Heart left ventricle (tissue), 13 donors: ENCODE data around the gene CDH23.

Experiments
- POLR2A ChIP-seq, 2 donors: fragments of 450-650 bp; IDR thresholded peaks; one replicate each; pipeline ENCODE4 v1.6.1; 2017; ENCODE audit warnings: antibody characterized with exemption in 2 of 2, mild to moderate bottlenecking in 2 of 2, moderate library complexity in 2 of 2
- TF ChIP-seq, protein P1 (sequence below), 12 donors: fragments of 200-600 bp; sonication (generic) in 4 of 12; IDR thresholded peaks; one replicate each; pipeline versions ENCODE4 v1.5.0 to v1.8.0; 2018 to 2022; ENCODE audit warnings: antibody characterized with exemption in 12 of 12, mild to moderate bottlenecking in 5 of 12
- donor health status: ischemic (EF 13 %, LVEDD 7.1; RV severe dilation, severe dysfunction).
- donor health status: DM: no; HTN: yes; CAD: no.
- donor health status: DM: no; HTN: no; CAD: no.
- donor health status: ischemic (EF 25% LVEDD 6.9; RV normal size, moderate dysfunction).
- donor health status: ischemic (EF 25% LVEDD 5.7; RV mildly dilated, moderate dysfunction).
- donor health status: ischemic (EF 35%, LVEDD 5.7; RV mildly dilated, moderate dysfunction).
- donor health status: nonischemic (EF 11% LVEDD 7.7; RV severe dilation, severe dysfunction).
- donor health status: DM: yes; HTN: yes; CAD: no.
- donor health status: PGD.
- donor health status: ischemic (EF 29% LVEDD 5.4; RV normal size, mild dysfunction).
- donor health status: nonischemic (EF 23%, LVEDD 6.1; RV moderate dilation, normal function).

DNA sequence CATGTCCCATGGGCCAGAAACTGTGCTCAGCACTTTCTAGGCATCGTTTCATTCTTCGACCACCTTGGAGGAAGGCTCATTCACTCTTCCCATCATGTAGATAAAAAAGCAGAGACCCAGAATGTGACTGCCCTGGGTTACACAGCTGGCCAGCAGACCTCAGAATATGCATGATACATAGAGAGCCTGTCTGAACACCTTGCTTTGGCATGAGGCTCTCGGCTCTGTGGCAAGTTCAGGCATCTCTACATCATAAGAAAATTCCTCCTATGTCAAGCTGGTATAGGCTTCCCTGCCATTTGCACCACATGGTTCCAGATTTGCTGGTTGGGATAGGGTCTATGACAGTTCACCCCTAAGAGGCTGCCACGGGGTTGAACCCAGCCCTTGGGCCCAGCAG, 134.1 kb downstream of the CDH23 start:
- TF ChIP-seq, protein P1, sequence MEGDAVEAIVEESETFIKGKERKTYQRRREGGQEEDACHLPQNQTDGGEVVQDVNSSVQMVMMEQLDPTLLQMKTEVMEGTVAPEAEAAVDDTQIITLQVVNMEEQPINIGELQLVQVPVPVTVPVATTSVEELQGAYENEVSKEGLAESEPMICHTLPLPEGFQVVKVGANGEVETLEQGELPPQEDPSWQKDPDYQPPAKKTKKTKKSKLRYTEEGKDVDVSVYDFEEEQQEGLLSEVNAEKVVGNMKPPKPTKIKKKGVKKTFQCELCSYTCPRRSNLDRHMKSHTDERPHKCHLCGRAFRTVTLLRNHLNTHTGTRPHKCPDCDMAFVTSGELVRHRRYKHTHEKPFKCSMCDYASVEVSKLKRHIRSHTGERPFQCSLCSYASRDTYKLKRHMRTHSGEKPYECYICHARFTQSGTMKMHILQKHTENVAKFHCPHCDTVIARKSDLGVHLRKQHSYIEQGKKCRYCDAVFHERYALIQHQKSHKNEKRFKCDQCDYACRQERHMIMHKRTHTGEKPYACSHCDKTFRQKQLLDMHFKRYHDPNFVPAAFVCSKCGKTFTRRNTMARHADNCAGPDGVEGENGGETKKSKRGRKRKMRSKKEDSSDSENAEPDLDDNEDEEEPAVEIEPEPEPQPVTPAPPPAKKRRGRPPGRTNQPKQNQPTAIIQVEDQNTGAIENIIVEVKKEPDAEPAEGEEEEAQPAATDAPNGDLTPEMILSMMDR (IDR thresholded peaks at IDR 0.05): no peak
- TF ChIP-seq POLR2A (IDR thresholded peaks at IDR 0.05): no peak
